ENCODE measurements around the gene RTL10. TPM values are rescaled to one million over a fixed set of nuclear protein-coding genes. Genes with fewer than 3 reads are reported as not detected.

The RTL10 gene
- total RNA-seq, 4 donors from 2014 or later: 2.5 to 26.1 (median 22.8) TPM

DNA sequence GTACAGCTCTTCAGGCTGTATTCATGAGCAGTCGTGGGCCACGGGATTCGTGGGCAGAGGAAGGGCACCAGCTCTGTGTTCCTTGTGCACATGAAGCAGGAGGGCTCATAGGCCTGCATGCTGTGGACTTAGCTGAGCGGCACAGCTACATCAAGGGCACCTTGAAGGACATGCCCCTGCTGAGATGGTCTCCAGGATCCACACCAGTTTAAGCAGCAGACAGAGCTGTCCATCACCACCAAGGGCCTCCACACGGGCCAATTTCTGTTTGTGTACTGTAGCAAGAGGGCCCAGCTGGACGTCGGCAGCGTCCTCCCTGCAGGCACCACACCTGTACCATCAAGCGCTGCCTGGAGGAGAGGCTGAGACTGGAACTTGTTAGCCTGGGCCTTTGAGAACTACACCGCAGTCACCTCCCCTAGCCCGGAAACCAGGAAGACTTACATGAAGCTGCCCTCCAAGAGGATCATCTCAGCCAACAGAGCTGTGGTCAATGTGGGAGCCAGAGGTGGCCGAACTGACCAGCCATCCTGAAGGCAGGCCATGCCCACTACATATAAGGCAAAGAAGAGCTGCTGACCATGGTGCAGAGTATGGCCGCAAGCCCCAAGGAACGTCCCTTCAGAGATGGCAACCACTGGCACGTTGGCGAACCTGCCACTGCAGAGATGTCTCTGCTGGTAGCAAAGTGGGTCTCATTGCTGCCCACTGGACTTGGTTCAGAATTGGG lies 32.7 kb upstream of the RTL10 start:
- H3K27ac ChIP-seq: peak overlapping the region in 1 of 4 donors; percentile 62
- H3K36me3 ChIP-seq: no peaks in the 10 kb centered on the region
- H3K9me3 ChIP-seq: no peaks in the 10 kb centered on the region
- no peak overlapping the region for H3K4me3 ChIP-seq
- no peaks in the 10 kb centered on the region for H3K27me3 ChIP-seq
- no peak for DNase-seq
- TF ChIP-seq, protein P1, sequence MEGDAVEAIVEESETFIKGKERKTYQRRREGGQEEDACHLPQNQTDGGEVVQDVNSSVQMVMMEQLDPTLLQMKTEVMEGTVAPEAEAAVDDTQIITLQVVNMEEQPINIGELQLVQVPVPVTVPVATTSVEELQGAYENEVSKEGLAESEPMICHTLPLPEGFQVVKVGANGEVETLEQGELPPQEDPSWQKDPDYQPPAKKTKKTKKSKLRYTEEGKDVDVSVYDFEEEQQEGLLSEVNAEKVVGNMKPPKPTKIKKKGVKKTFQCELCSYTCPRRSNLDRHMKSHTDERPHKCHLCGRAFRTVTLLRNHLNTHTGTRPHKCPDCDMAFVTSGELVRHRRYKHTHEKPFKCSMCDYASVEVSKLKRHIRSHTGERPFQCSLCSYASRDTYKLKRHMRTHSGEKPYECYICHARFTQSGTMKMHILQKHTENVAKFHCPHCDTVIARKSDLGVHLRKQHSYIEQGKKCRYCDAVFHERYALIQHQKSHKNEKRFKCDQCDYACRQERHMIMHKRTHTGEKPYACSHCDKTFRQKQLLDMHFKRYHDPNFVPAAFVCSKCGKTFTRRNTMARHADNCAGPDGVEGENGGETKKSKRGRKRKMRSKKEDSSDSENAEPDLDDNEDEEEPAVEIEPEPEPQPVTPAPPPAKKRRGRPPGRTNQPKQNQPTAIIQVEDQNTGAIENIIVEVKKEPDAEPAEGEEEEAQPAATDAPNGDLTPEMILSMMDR (IDR thresholded peaks at IDR 0.05): no peak
- TF ChIP-seq POLR2A (IDR thresholded peaks at IDR 0.05): no peak
- H3K4me1 ChIP-seq: peaks cover 0 to 35% (median 21%) of the 10 kb centered on the region in 4 donors

DNA sequence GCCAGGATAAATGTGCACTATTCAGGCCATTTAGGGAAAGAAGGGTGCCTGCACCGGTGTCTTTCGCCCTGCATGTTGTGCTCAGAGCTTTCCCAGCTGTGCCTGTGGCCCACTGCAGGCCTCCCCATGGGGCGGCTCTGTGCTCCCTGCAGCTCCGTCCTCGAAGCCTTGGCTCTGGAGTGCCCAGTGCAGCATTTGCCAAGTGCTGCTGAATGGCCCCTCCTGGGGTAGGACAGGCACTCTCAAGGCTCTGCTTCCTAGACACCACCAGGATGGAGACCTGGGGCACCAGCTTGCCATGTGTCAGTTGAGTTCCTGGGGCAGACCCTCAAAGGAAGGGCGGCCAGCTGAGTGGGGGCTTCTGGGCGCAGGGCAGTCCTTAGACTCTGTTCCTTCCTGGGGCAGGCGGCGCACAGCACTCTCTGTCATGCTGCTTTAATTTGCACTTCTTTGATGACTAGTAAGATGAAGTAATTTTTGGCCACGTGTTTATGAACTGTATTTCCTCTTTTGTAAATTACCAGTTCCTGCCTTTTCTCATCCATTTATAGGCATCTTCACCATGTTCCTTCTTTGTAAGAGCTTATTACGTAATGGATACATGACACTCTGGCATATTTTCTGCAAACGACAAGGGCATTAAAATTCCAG lies 32.1 kb upstream of the RTL10 start:
- no peak overlapping the region for H3K4me3 ChIP-seq
- H3K4me1 ChIP-seq: peaks cover 0 to 28% (median 18%) of the 10 kb centered on the region in 4 donors
- no peaks in the 10 kb centered on the region for H3K36me3 ChIP-seq
- peak in 2 of 3 donors; percentile 51 to 69 for DNase-seq
- H3K27me3 ChIP-seq: no peaks in the 10 kb centered on the region
- H3K27ac ChIP-seq: peak overlapping the region in 1 of 4 donors; percentile 62
- H3K9me3 ChIP-seq: no peaks in the 10 kb centered on the region
- TF ChIP-seq POLR2A (IDR thresholded peaks at IDR 0.05): no peak
- TF ChIP-seq, protein P1 (IDR thresholded peaks at IDR 0.05): no peak

DNA sequence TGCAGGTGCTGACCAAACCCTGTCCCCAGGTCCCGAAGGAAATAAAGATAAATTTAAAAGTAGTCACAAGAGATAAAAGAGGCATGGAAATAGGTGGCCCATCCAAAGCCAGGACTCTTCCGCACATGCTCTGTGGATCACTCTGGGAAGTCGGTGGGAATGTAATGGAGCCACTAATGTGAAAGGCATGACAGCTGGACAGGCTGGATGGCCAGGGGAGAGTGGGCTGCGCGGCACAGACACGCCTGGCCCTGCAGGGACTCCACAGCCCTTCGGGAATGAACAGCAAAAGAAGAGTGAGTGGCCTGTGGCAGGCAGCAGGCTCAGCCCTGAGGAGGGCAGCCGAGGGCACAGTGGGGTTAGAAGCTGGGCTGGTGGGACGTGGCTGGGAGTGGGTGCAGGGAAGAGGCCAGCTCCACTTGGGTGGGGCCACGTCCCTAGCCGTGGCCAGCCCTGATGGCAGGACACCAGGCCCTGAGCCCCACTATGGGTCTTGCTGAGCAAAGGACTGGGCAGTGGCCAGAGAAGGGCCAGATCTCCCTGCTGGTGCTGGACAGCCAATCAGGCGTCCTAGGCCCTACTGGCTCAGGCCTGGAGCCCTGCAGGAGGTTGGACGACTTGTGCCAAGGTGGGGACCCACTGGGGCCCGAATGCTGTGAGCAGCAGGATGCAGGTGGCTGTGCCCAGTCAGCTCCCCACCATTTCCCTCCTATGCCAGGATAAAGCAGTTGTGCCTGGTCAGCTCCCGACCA lies 31.3 kb upstream of the RTL10 start:
- Histone ChIP-seq H3K36me3 (no peaks in the 10 kb centered on the region), H3K27me3 (no peaks in the 10 kb centered on the region), H3K9me3 (no peaks in the 10 kb centered on the region), H3K27ac (peak overlapping the region in 1 of 4 donors; percentile 62), H3K4me1 (peaks cover 0 to 21% (median 13%) of the 10 kb centered on the region in 4 donors), H3K4me3 (no peak overlapping the region)
- peak in 1 of 3 donors; percentile 25 for DNase-seq
- TF ChIP-seq, protein P1 (IDR thresholded peaks at IDR 0.05): no peak
- no peak for TF ChIP-seq POLR2A (IDR thresholded peaks at IDR 0.05)

DNA sequence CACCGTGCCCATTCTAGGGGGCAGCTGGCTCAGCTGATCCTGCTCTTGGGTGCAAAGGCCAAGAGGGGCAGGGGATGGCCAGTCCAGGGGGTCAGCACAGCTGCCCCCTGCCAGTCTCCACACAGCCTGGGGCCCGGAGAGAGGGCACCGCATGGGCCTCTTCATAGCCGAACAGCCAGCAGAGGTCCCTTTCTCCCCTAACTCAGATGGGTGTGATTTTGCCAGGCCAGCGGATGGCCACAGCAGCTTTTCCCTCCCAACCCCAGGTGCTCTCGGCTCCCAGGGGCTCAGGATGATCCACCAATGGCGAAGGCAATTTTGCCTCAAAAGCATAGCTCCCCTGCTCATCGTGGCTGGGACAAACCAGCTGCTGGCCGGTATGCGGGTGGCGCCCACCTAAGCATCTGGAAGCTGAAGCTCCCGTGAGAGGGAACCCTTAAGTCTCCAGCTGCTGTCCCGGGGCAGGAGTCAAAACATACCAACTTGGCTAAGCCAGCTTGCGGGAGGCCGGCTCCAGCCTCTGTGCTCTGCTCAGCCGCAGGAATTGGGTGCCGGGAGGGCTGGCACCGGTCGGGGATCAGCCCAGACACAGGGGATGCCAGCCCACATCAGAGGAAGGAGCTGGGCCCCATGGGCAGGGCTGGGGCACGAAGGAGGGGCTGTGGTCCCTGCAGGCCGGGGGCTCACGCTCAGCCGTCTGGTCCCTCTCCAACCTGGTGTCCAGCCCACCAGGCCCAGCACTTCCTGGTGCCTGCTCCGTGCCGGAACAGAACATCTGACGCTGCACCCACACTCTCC lies 30.5 kb upstream of the RTL10 start:
- peak overlapping the region in 1 of 4 donors; percentile 38 for H3K27ac ChIP-seq
- H3K36me3 ChIP-seq: no peaks in the 10 kb centered on the region
- H3K4me1 ChIP-seq: peaks cover 0 to 15% (median 10%) of the 10 kb centered on the region in 4 donors
- no peak overlapping the region for H3K4me3 ChIP-seq
- H3K9me3 ChIP-seq: no peaks in the 10 kb centered on the region
- no peaks in the 10 kb centered on the region for H3K27me3 ChIP-seq
- TF ChIP-seq, protein P1 (IDR thresholded peaks at IDR 0.05): no peak
- TF ChIP-seq POLR2A (IDR thresholded peaks at IDR 0.05): no peak
- peak in 1 of 3 donors; percentile 36 for DNase-seq
